Panc1 (cell line): Measurements from ENCODE around the gene GPS2.

Source experiments
- CTCF ChIP-seq: fragments of 450-650 bp; IDR thresholded peaks from 2 replicates; pipeline ENCODE4 v1.5.1; 2017; ENCODE audit warnings: mild to moderate bottlenecking
- REST ChIP-seq, 2 experiments: IDR thresholded peaks; 2 replicates each; pipeline ENCODE4 v1.6.1; 2011 to 2012; ENCODE audit warnings: low read depth in 2 of 2, control low read depth in 1 of 2, low read length in 1 of 2, mild to moderate bottlenecking in 1 of 2, moderate library complexity in 1 of 2; ENCODE audit not compliant: insufficient read depth in 1 of 2
- SIN3A ChIP-seq: IDR thresholded peaks from 2 replicates; pipeline ENCODE4 v1.6.1; 2012; ENCODE audit warnings: low read depth, mild to moderate bottlenecking, low read length, moderate library complexity, borderline replicate concordance; ENCODE audit not compliant: insufficient read depth
- TCF7L2 ChIP-seq: IDR thresholded peaks from 2 replicates; pipeline ENCODE4 v1.6.1; 2011; ENCODE audit warnings: mild to moderate bottlenecking, low read depth, low read length, inconsistent platforms

- TF ChIP-seq CTCF: no peak
- no peak for TF ChIP-seq SIN3A
- TF ChIP-seq REST (IDR thresholded peaks at IDR 0.05; ENCODE audit: insufficient read depth in 1 of 2, low read depth in 2 of 2, low read length in 1 of 2): no peak
- TF ChIP-seq TCF7L2: no peak
Observed at GRCh38 chr17:7340179-7340578, 25.0 kb upstream of the GPS2 start.
